Endothelial cell of umbilical vein (primary cell): ENCODE data around the gene TMEM131. TPM values are rescaled to one million over a fixed set of nuclear protein-coding genes. Genes with fewer than 3 reads are reported as not detected.

ENCODE experiments used
- BruUV-seq: library from RNA; stranded (reverse); fragments of 400-500 nt; replicated peaks from 2 replicates; lab custom pipeline; 2021; lab: Mats Ljungman, UMichigan
- CTCF ChIA-PET: fragments of 300-600, 350-600 bp; sonication (Branson Sonifier 250); formaldehyde crosslinking; loops from one replicate; lab custom pipeline; 2021; ENCODE audit warnings: antibody characterized with exemption, inconsistent platforms; lab: Charles Lee
- POLR2A ChIA-PET: fragments of 300-600, 350-600 bp; sonication (Branson Sonifier 250); formaldehyde crosslinking; loops from one replicate; lab custom pipeline; 2021; ENCODE audit warnings: antibody characterized with exemption, inconsistent platforms; lab: Charles Lee
- DNase-seq: peaks from one replicate; pipeline ENCODE4 v3.0.0-alpha.2; 2011; ENCODE audit warnings: low read depth, low spot score
- FAIRE-seq: peaks from 2 replicates; lab custom pipeline; 2011; peaks lifted over from hg19 to GRCh38; lab: Jason Lieb, UNC
- H2AFZ ChIP-seq: 2 replicates; pipeline ENCODE4 v1.6.0; 2012; ENCODE audit warnings: low read depth, low read length, control low read depth, inconsistent platforms
- H3K27ac ChIP-seq: 2 replicates; pipeline ENCODE4 v1.5.1; 2011; ENCODE audit warnings: low read depth, mild to moderate bottlenecking, control low read depth, low read length, moderate library complexity; ENCODE audit not compliant: insufficient read depth
- H3K27me3 ChIP-seq, 2 experiments: 2 replicates each; pipeline versions ENCODE4 v1.6.0 to v1.6.1; 2011; ENCODE audit warnings: low read length in 2 of 2, mixed read lengths in 1 of 2; ENCODE audit not compliant: control insufficient read depth in 2 of 2, insufficient read depth in 2 of 2
- H3K36me3 ChIP-seq, 2 experiments: 2 replicates in 1 of 2; 3 replicates in 1 of 2; pipeline ENCODE4 v1.5.1; 2011; ENCODE audit warnings: low read length in 2 of 2, mild to moderate bottlenecking in 1 of 2, moderate library complexity in 1 of 2; ENCODE audit not compliant: control insufficient read depth in 2 of 2, insufficient read depth in 2 of 2; ENCODE audit errors: extremely low read depth in 1 of 2
- H3K4me1 ChIP-seq: 3 replicates; pipeline ENCODE4 v1.5.1; 2011; ENCODE audit warnings: mild to moderate bottlenecking, low read length; ENCODE audit not compliant: control insufficient read depth, insufficient read depth; ENCODE audit errors: extremely low read depth
- H3K4me2 ChIP-seq: 2 replicates; pipeline ENCODE4 v1.6.1; 2011; ENCODE audit warnings: low read length, control low read depth, mixed read lengths; ENCODE audit not compliant: insufficient read depth
- H3K4me3 ChIP-seq, 3 experiments: fragments of 200-600 bp in 1 of 3; sonication (generic), shearing (Covaris generic) in 1 of 3; replicated peaks in 1 of 3; 2 replicates each; pipeline ENCODE4 v1.5.1; 2011 to 2016; ENCODE audit warnings: control low read depth in 3 of 3, low read length in 3 of 3, mild to moderate bottlenecking in 2 of 3, inconsistent platforms in 1 of 3, low read depth in 1 of 3, moderate library complexity in 1 of 3; ENCODE audit not compliant: insufficient read depth in 1 of 3
- H3K79me2 ChIP-seq: 2 replicates; pipeline ENCODE4 v1.6.0; 2012; ENCODE audit warnings: low read length, inconsistent platforms; ENCODE audit not compliant: control insufficient read depth, insufficient read depth
- H3K9ac ChIP-seq: replicated peaks from 2 replicates; pipeline ENCODE3; 2011; ENCODE audit warnings: low read length, control low read depth; ENCODE audit not compliant: insufficient read depth; ENCODE audit errors: extremely low read depth
- H3K9me1 ChIP-seq: replicated peaks from 3 replicates; pipeline ENCODE4 v1.6.0; 2011; ENCODE audit warnings: mild to moderate bottlenecking, low read length; ENCODE audit not compliant: control insufficient read depth, insufficient read depth; ENCODE audit errors: extremely low read depth
- H3K9me3 ChIP-seq: replicated peaks from 2 replicates; pipeline ENCODE4 v1.5.1; 2012; ENCODE audit warnings: low read length, inconsistent platforms; ENCODE audit not compliant: control insufficient read depth, insufficient read depth
- H4K20me1 ChIP-seq: replicated peaks from 2 replicates; pipeline ENCODE3; 2011; ENCODE audit warnings: mild to moderate bottlenecking, low read length; ENCODE audit not compliant: control insufficient read depth, insufficient read depth; ENCODE audit errors: extremely low read depth
- EZH2 ChIP-seq: IDR thresholded peaks from 2 replicates; pipeline ENCODE4 v1.6.1; 2012; ENCODE audit warnings: borderline replicate concordance, low read depth, mild to moderate bottlenecking, moderate library complexity, low read length, inconsistent platforms; ENCODE audit not compliant: severe bottlenecking
- FOS ChIP-seq: IDR thresholded peaks from 2 replicates; pipeline ENCODE4 v1.6.1; 2011; ENCODE audit warnings: mild to moderate bottlenecking, low read length, moderate library complexity, borderline replicate concordance; ENCODE audit not compliant: insufficient read depth
- GATA2 ChIP-seq: IDR thresholded peaks from 2 replicates; pipeline ENCODE4 v1.7.0; 2011; ENCODE audit warnings: low read depth, mild to moderate bottlenecking, moderate library complexity, mixed read lengths, low read length; ENCODE audit not compliant: insufficient read length, insufficient read depth
- JUN ChIP-seq: IDR thresholded peaks from 2 replicates; pipeline ENCODE4 v1.6.1; 2011; ENCODE audit warnings: borderline replicate concordance, low read depth; ENCODE audit not compliant: insufficient read length, insufficient read depth
- MAX ChIP-seq: IDR thresholded peaks from 2 replicates; pipeline ENCODE4 v1.6.1; 2011; ENCODE audit not compliant: insufficient read depth, insufficient read length
- MYC ChIP-seq: IDR thresholded peaks from one replicate; pipeline ENCODE4 v1.6.1; 2011; ENCODE audit warnings: mild to moderate bottlenecking, low read depth, low read length
- POLR2A ChIP-seq: IDR thresholded peaks from 2 replicates; pipeline ENCODE4 v1.6.1; 2012; ENCODE audit warnings: low read depth, mild to moderate bottlenecking, control low read depth, low read length
- dilution Hi-C: fragments of 300-500 bp; cut with MboI; formaldehyde crosslinking; loops from one replicate; pipeline ENCODE4 v1.15.0; 2019; ENCODE audit warnings: low sequenced_read_pairs; ENCODE audit not compliant: extremely low pct_ligation_motif_present
- intact Hi-C: fragments of 100-400 bp; cut with micrococcal nuclease; formaldehyde crosslinking; loops from one replicate; pipeline ENCODE4 v1.10.0; 2022
- polyA plus RNA-seq, 4 experiments: library from polyadenylated mRNA; depleted of rRNA in 3 of 4; stranded (reverse) in 3 of 4; unstranded in 1 of 4; fragments of >200 nt; gene quantifications; 2 replicates each; pipeline versions ENCODE4 v1.2.1 to v1.2.3, GENCODE V29; 2011 to 2012; ENCODE audit warnings: missing spikeins in 1 of 4
- total RNA-seq: library from RNA; stranded (reverse); gene quantifications from 2 replicates; pipeline ENCODE4 v1.2.3, GENCODE V29; 2021
- TF ChIP-seq, protein P1 (sequence below), 2 donors: IDR thresholded peaks; 1 replicate in 1 of 2; 2 replicates in 1 of 2; pipeline ENCODE4 v1.5.1; 2011; ENCODE audit warnings: low read length in 2 of 2, mild to moderate bottlenecking in 2 of 2, moderate library complexity in 2 of 2, control low read depth in 1 of 2, inconsistent platforms in 1 of 2, low read depth in 1 of 2; ENCODE audit not compliant: insufficient read depth in 1 of 2; ENCODE audit errors: extremely low read depth in 1 of 2

TMEM131 gene
- total and polyA plus RNA-seq, 2 donors (not counting 3 experiments of a cell fraction or from before 2014, with no cell fraction given): 12.2 to 28.6 TPM

DNA sequence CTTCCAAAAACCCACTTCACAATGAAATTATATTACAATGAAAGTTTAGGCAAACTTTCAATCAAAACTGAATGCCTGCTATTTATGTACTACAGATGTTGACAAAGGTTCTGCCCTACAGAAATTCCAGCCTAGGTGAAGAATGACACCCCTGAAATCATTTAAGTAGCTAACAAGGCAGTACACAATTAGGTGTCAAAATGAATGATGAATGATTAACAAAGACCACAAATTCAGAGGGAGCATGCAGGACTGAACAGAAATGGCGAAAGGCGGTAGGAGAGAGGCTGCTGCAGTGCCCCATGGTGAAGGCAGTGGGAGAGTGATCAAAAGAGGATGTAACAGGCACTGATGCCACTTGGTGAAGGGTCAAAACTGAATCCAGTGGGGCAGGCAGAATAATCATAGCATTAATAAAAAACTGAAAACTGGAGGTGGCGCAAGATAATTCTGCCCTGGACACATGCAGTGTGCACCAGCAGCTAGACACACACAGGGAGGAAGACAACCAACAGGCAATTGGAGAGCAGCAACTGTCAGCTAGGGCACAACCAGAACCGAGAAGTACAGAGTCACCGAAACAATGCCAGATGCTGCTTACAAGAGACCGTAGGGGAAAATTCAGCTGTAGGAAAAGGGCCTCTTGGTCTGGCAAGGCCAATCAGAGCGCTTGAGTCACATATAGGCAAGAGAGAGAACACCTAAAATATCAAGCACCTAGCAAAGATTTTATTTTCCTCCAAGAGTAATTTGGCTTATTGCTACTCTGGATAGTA, 4.5 kb downstream of the TMEM131 start:
- POLR2A ChIA-PET: no interaction called here
- Histone ChIP-seq H3K79me2 (peaks cover 75% of the 10 kb centered on the region), H3K9me3 (no peaks in the 10 kb centered on the region), H3K27ac (no peak overlapping the region), H3K9ac (no peak overlapping the region), H2AFZ (no peak overlapping the region), H3K4me3 (no peak overlapping the region), H3K9me1 (no peaks in the 10 kb centered on the region), H3K36me3 (no peaks in the 10 kb centered on the region), H3K27me3 (no peaks in the 10 kb centered on the region), H4K20me1 (peaks cover 13% of the 10 kb centered on the region), H3K4me2 (no peak overlapping the region), H3K4me1 (peaks cover 22% of the 10 kb centered on the region)
- dilution Hi-C loops: no loop called here
- no peak for FAIRE-seq
- intact Hi-C loops: no loop called here
- TF ChIP-seq GATA2 (no peak), EZH2 (no peak)
- DNase-seq: no peak
- no TSS peak for BruUV-seq
- CTCF ChIA-PET: no interaction called here

- Histone ChIP-seq H3K4me3 (no peak overlapping the region), H3K27me3 (no peaks in the 10 kb centered on the region), H3K79me2 (peaks cover 71% of the 10 kb centered on the region), H3K36me3 (no peaks in the 10 kb centered on the region), H3K4me2 (no peak overlapping the region), H3K4me1 (peaks cover 14% of the 10 kb centered on the region), H3K9ac (no peak overlapping the region), H3K27ac (no peak overlapping the region), H3K9me1 (no peaks in the 10 kb centered on the region), H2AFZ (no peak overlapping the region), H4K20me1 (peaks cover 13% of the 10 kb centered on the region), H3K9me3 (no peaks in the 10 kb centered on the region)
- dilution Hi-C loops: no loop called here
- intact Hi-C loops: no loop called here
- TF ChIP-seq, protein P1, sequence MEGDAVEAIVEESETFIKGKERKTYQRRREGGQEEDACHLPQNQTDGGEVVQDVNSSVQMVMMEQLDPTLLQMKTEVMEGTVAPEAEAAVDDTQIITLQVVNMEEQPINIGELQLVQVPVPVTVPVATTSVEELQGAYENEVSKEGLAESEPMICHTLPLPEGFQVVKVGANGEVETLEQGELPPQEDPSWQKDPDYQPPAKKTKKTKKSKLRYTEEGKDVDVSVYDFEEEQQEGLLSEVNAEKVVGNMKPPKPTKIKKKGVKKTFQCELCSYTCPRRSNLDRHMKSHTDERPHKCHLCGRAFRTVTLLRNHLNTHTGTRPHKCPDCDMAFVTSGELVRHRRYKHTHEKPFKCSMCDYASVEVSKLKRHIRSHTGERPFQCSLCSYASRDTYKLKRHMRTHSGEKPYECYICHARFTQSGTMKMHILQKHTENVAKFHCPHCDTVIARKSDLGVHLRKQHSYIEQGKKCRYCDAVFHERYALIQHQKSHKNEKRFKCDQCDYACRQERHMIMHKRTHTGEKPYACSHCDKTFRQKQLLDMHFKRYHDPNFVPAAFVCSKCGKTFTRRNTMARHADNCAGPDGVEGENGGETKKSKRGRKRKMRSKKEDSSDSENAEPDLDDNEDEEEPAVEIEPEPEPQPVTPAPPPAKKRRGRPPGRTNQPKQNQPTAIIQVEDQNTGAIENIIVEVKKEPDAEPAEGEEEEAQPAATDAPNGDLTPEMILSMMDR (IDR thresholded peaks at IDR 0.05; ENCODE audit: extremely low read depth in 1 of 2, insufficient read depth in 1 of 2, low read depth in 1 of 2, low read length in 2 of 2): no peak
- TF ChIP-seq POLR2A: no peak
- TF ChIP-seq MYC: no peak
- no peak for TF ChIP-seq EZH2
- TF ChIP-seq MAX: no peak
- no peak for TF ChIP-seq FOS
- no peak for TF ChIP-seq GATA2
- TF ChIP-seq JUN: no peak
- CTCF ChIA-PET: no interaction called here
- FAIRE-seq (no peak), DNase-seq (no peak)
- POLR2A ChIA-PET: no interaction called here
- no TSS peak for BruUV-seq
These were observed 7.0 kb downstream of the TMEM131 start for GRCh38 chr2:97988722-97989121.
